A673 (cell line): ENCODE data around the gene SLC38A5.
"Not testable (repeated sequence)": the region's sequence is repeated elsewhere in the genome, so short reads cannot be mapped to it uniquely, and the experiment has no call there.

Experiments used
- CTCF ChIP-seq: fragments of 300-800, 200-600 bp; sonication (generic); conservative IDR thresholded peaks from 2 replicates; pipeline ENCODE4 v1.5.1; 2017; ENCODE audit warnings: low read depth, mild to moderate bottlenecking, antibody characterized with exemption, low read length, moderate library complexity, mixed read lengths
- EZH2 ChIP-seq: fragments of 200-600 bp; sonication (generic); IDR thresholded peaks from 2 replicates; pipeline ENCODE4 v1.6.1; 2017; ENCODE audit warnings: borderline replicate concordance, low read depth, mild to moderate bottlenecking, mixed read lengths, antibody characterized with exemption, low read length; ENCODE audit not compliant: poor library complexity, severe bottlenecking

DNA sequence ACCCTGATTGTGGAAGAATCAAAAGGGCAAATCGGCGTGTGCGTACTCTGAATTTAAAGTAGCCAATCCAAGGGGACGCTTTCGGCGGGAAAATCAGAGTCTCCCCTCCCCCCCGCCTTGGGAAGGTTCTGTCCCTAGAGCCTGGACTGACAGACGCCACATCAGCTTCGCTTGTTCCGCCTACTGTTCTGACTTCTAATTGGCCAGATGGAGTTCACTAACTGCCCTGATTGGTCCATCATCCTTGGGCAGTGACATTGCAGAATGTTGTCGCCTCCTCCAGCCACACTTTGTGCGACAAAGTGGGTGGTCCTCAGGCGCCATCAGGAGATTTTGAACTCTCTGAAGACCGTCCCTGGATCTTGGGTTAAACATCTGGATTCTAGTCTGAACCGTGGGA lies 58.2 kb downstream of the SLC38A5 start, which contains the start of gene SSX4B:
- TF ChIP-seq CTCF, EZH2: not testable (repeated sequence)
